Measurements from ENCODE around the gene GUCY1A1. TPM values are rescaled to one million over a fixed set of nuclear protein-coding genes. Genes with fewer than 3 reads are reported as not detected.

Gene GUCY1A1
- total RNA-seq, 1 donor from 2014 or later: 29.4 TPM

GRCh38 chr4:155684892-155685541 is 18.4 kb downstream of the GUCY1A1 start:
- H3K27ac Mint-ChIP-seq (ENCODE audit: unreplicated experiment): no peak overlapping the region
- H3K27me3 Mint-ChIP-seq (ENCODE audit: low read depth): no peaks in the 10 kb centered on the region
- H3K4me3 Mint-ChIP-seq (ENCODE audit: unreplicated experiment): no peak overlapping the region
- peaks cover 62% of the 10 kb centered on the region for H3K4me1 Mint-ChIP-seq (ENCODE audit: low read depth)
- H3K36me3 Mint-ChIP-seq (ENCODE audit: low read depth): no peaks in the 10 kb centered on the region
- no peak for DNase-seq (ENCODE audit: low spot score)
- H3K9me3 Mint-ChIP-seq (ENCODE audit: low read depth): no peaks in the 10 kb centered on the region
- TF ChIP-seq, protein P1, sequence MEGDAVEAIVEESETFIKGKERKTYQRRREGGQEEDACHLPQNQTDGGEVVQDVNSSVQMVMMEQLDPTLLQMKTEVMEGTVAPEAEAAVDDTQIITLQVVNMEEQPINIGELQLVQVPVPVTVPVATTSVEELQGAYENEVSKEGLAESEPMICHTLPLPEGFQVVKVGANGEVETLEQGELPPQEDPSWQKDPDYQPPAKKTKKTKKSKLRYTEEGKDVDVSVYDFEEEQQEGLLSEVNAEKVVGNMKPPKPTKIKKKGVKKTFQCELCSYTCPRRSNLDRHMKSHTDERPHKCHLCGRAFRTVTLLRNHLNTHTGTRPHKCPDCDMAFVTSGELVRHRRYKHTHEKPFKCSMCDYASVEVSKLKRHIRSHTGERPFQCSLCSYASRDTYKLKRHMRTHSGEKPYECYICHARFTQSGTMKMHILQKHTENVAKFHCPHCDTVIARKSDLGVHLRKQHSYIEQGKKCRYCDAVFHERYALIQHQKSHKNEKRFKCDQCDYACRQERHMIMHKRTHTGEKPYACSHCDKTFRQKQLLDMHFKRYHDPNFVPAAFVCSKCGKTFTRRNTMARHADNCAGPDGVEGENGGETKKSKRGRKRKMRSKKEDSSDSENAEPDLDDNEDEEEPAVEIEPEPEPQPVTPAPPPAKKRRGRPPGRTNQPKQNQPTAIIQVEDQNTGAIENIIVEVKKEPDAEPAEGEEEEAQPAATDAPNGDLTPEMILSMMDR (IDR thresholded peaks at IDR 0.05): no peak

- Mint-ChIP-seq H3K4me1 (ENCODE audit: low read depth) (peaks cover 51% of the 10 kb centered on the region), H3K36me3 (ENCODE audit: low read depth) (peaks cover 3% of the 10 kb centered on the region), H3K4me3 (ENCODE audit: unreplicated experiment) (no peak overlapping the region), H3K9me3 (ENCODE audit: low read depth) (no peaks in the 10 kb centered on the region), H3K27ac (ENCODE audit: unreplicated experiment) (no peak overlapping the region), H3K27me3 (ENCODE audit: low read depth) (no peaks in the 10 kb centered on the region)
- DNase-seq (ENCODE audit: low spot score): no peak
- TF ChIP-seq, protein P1 (IDR thresholded peaks at IDR 0.05): no peak
Observed at GRCh38 chr4:155687380-155687982, 20.8 kb downstream of the GUCY1A1 start.

- no peak overlapping the region for H3K27ac Mint-ChIP-seq (ENCODE audit: unreplicated experiment)
- no peaks in the 10 kb centered on the region for H3K9me3 Mint-ChIP-seq (ENCODE audit: low read depth)
- H3K36me3 Mint-ChIP-seq (ENCODE audit: low read depth): peaks cover 3% of the 10 kb centered on the region
- no peak overlapping the region for H3K4me3 Mint-ChIP-seq (ENCODE audit: unreplicated experiment)
- TF ChIP-seq, protein P1 (IDR thresholded peaks at IDR 0.05): no peak
- DNase-seq (ENCODE audit: low spot score): no peak
- H3K4me1 Mint-ChIP-seq (ENCODE audit: low read depth): peaks cover 45% of the 10 kb centered on the region
- no peaks in the 10 kb centered on the region for H3K27me3 Mint-ChIP-seq (ENCODE audit: low read depth)
Observed at GRCh38 chr4:155688211-155688610, 21.6 kb downstream of the GUCY1A1 start.

- H3K9me3 Mint-ChIP-seq (ENCODE audit: low read depth): no peaks in the 10 kb centered on the region
- no peaks in the 10 kb centered on the region for H3K27me3 Mint-ChIP-seq (ENCODE audit: low read depth)
- no peak overlapping the region for H3K4me3 Mint-ChIP-seq (ENCODE audit: unreplicated experiment)
- peaks cover 3% of the 10 kb centered on the region for H3K36me3 Mint-ChIP-seq (ENCODE audit: low read depth)
- peaks cover 40% of the 10 kb centered on the region for H3K4me1 Mint-ChIP-seq (ENCODE audit: low read depth)
- peak overlapping the region; percentile 33 for H3K27ac Mint-ChIP-seq (ENCODE audit: unreplicated experiment)
- DNase-seq (ENCODE audit: low spot score): no peak
- TF ChIP-seq, protein P1 (IDR thresholded peaks at IDR 0.05): no peak
Observed at GRCh38 chr4:155688860-155689259, 22.2 kb downstream of the GUCY1A1 start.

GRCh38 chr4:155690044-155690837 is 23.6 kb downstream of the GUCY1A1 start:
- H3K9me3 Mint-ChIP-seq (ENCODE audit: low read depth): no peaks in the 10 kb centered on the region
- DNase-seq (ENCODE audit: low spot score): no peak
- no peak overlapping the region for H3K27ac Mint-ChIP-seq (ENCODE audit: unreplicated experiment)
- peaks cover 28% of the 10 kb centered on the region for H3K4me1 Mint-ChIP-seq (ENCODE audit: low read depth)
- peaks cover 3% of the 10 kb centered on the region for H3K36me3 Mint-ChIP-seq (ENCODE audit: low read depth)
- no peak overlapping the region for H3K4me3 Mint-ChIP-seq (ENCODE audit: unreplicated experiment)
- H3K27me3 Mint-ChIP-seq (ENCODE audit: low read depth): no peaks in the 10 kb centered on the region
- TF ChIP-seq, protein P1 (IDR thresholded peaks at IDR 0.05): no peak
